Mucosa of rectum (tissue), 2 donors: ENCODE results near the gene TSPYL6.
"Not testable (repeated sequence)": the region's sequence is repeated elsewhere in the genome, so short reads cannot be mapped to it uniquely, and the experiment has no call there.

ENCODE experiments used
- H3K27ac ChIP-seq, 2 donors: one replicate each; pipeline ENCODE4 v1.7.0; 2013; ENCODE audit warnings: inconsistent platforms in 2 of 2, low read depth in 2 of 2, low read length in 2 of 2
- H3K27me3 ChIP-seq, 2 donors: one replicate each; pipeline ENCODE4 v1.7.0; 2013; ENCODE audit warnings: low read length in 2 of 2; ENCODE audit not compliant: control insufficient read depth in 2 of 2, insufficient read depth in 2 of 2
- H3K36me3 ChIP-seq, 2 donors: one replicate each; pipeline ENCODE4 v1.7.0; 2013; ENCODE audit warnings: low read length in 2 of 2; ENCODE audit not compliant: control insufficient read depth in 2 of 2, insufficient read depth in 2 of 2
- H3K4me1 ChIP-seq, 2 donors: one replicate each; pipeline ENCODE4 v1.7.0; 2013; ENCODE audit warnings: low read length in 2 of 2, mild to moderate bottlenecking in 1 of 2; ENCODE audit not compliant: control insufficient read depth in 2 of 2, insufficient read depth in 2 of 2
- H3K4me3 ChIP-seq, 2 donors: one replicate each; pipeline ENCODE4 v1.7.0; 2013; ENCODE audit warnings: low read length in 2 of 2
- H3K9ac ChIP-seq, 2 donors: one replicate each; pipeline ENCODE4 v1.7.0; 2013; ENCODE audit warnings: low read length in 2 of 2, low read depth in 1 of 2, mild to moderate bottlenecking in 1 of 2
- H3K9me3 ChIP-seq, 2 donors: one replicate each; pipeline ENCODE4 v1.7.0; 2013; ENCODE audit warnings: low read length in 2 of 2; ENCODE audit not compliant: control insufficient read depth in 2 of 2
- donor health status: healthy.
- donor health status: Normal muscosa, but diverticular disease.

TSPYL6 gene

DNA sequence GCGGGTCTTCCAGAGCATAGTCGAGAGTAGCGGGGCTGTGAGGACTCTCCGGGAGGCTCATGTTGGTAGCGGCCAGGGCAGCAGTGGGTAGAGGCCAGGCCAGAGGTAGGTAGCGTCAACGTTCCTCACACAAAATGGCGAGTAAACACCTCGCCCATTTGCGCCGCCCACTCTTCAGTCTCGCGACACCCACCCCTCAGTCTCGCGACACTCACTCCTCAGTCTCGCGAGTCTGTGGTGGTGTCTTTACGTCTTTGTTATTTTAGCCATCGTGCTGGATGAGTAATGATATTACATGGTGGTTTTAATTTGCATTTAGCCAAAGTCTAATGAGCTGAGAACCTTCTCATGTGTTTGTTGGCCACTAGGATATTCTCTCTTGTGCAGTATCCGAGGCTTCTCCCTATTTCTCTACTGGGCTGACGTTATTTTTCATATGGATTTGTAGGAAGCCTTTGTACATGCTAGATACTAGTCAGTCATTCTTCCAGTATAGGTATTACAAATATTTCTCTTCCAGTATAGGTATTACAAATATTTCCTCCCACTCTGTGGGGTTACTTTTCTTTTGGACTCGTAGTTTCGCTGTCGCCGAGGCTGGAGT is at the start of gene TSPYL6:
Gene TSPYL6, minus strand, starts transcription at position 139 of the 604 bp plus-strand sequence. Its CDS starts 78 bp downstream, at position 61.
- Histone ChIP-seq H3K9ac (no peak within 1 kb of the TSS), H3K27me3 (no peaks in the 10 kb centered on the region), H3K27ac (no peak within 1 kb of the TSS), H3K4me3 (no peak within 1 kb of the TSS), H3K4me1 (no peaks in the 10 kb centered on the region), H3K36me3 (no peaks in the 10 kb centered on the region), H3K9me3 (no peaks in the 10 kb centered on the region)

DNA sequence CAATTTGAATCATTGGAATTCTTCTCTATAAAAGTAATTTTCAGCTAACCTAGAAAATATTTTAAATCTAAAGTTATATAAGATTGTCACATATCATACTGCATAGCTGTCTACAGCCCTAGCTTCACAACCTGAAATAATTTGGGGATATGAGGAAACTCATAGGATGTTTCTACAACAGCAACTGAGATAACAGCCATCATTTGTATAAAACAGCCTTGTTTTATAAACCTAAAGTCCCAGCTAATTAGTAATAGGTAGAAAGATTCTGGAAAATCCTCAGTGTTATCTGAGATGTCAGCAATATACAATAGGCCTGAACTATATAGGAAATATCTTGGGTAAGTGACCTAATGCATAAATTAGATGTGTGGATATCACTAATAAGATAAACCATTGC is 47.6 kb upstream of the TSPYL6 start:
- no peak overlapping the region for H3K9ac ChIP-seq

DNA sequence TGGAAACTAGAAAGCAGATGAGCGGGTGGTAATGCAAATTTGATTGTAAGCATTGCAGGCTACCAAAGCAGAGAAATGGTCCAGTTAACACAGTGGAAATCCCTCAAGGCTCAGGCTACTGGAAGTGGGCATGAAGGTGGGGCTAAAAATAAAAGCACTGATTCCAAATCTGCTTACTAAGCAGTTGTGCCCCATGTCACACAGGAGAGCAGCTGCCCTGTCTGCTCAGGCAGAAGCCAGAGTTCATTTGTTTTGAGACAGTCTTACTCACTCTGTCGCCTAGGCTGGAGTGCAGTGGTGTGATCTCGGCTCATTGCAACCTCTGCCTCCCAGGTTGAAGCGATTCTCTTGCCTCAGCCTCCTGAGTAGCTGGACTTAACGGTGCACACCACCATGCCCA is 42.5 kb upstream of the TSPYL6 start:
- no peak overlapping the region for H3K27ac ChIP-seq
- no peaks in the 10 kb centered on the region for H3K4me1 ChIP-seq
- no peaks in the 10 kb centered on the region for H3K36me3 ChIP-seq
- H3K4me3 ChIP-seq: no peak overlapping the region
- H3K9ac ChIP-seq: no peak overlapping the region
- no peaks in the 10 kb centered on the region for H3K27me3 ChIP-seq
- no peaks in the 10 kb centered on the region for H3K9me3 ChIP-seq

More for the DNA sequence above, 47.6 kb upstream of the TSPYL6 start:
- Histone ChIP-seq H3K9me3 (no peaks in the 10 kb centered on the region), H3K36me3 (no peaks in the 10 kb centered on the region), H3K27ac (no peak overlapping the region), H3K4me1 (no peaks in the 10 kb centered on the region), H3K27me3 (no peaks in the 10 kb centered on the region), H3K4me3 (no peak overlapping the region)

DNA sequence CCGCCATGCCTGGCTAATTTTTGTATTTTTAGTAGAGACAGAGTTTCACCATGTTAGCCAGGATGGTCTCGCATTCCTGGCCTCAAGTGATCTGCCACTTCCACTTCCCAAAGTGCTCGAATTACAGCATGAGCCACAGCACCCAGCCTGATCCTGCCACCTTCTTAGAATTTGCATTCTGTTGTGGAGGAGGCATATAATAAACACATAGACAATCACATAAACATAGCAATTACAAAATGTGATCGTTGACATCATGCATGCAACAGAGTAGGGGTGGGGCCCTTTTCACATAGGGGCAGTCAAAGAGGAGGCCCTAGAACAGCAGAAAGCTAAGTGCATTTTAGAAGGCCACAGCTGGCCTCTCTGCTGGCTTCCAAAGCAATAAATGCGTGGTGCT is 39.9 kb upstream of the TSPYL6 start:
- Histone ChIP-seq H3K27me3 (no peaks in the 10 kb centered on the region), H3K9ac (no peak overlapping the region), H3K4me3 (no peak overlapping the region), H3K9me3 (no peaks in the 10 kb centered on the region), H3K27ac (no peak overlapping the region), H3K4me1 (no peaks in the 10 kb centered on the region), H3K36me3 (no peaks in the 10 kb centered on the region)

DNA sequence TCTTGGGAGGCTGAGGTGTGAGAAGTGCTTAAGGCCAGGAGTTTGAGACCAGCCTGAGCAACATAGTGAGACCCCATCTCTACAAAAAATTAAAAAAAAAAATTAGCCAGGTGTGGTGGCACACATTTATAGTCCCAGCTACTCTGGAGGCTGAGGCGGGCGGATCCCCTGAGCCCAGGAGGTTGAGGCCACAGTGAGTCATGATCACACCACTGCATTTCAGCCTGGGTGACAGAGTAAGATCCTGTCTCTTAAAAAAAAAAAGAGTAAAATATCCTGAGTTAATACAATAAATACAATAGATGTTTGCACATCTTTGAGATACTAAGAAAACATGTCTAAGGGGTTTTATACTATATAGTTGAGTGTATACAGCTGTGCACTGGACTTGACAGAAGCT is 38.6 kb upstream of the TSPYL6 start:
- H3K27me3 ChIP-seq, H3K27ac ChIP-seq, H3K4me1 ChIP-seq, H3K9me3 ChIP-seq, H3K4me3 ChIP-seq, H3K9ac ChIP-seq, H3K36me3 ChIP-seq: not testable (repeated sequence)

DNA sequence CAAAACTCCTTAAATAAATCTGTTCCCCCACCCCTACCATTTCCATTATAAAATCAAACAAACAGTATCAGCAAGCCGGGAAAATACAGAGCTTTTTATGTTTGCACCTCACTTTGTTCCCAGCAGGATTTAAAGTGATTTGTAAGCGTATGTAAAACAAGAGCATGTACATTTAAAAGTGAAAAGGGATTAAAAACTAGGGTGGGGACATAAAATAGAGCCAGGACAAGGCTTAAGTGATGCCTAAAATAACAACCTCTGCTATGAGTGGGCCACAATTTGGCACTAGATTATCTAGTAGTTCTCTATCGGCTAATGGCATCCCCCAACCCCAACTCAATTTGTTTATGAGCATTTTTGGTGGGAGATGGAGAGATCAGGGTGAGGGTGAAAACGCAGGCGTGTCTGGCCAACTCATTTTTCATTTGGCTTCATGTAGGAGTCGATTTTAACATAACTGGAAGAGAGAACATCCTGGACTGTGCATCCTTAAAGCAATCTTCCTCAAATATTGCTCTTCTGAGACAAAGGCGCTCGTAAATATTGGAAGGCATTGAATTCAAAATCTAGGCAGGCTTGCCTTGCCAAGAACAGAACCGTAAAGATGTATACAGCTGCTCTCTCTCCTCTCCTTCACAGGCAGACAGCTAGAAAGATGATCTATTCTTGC is 34.5 kb upstream of the TSPYL6 start:
- Histone ChIP-seq H3K27me3 (no peaks in the 10 kb centered on the region), H3K4me3 (no peak overlapping the region), H3K4me1 (no peaks in the 10 kb centered on the region), H3K9ac (no peak overlapping the region), H3K27ac (no peak overlapping the region), H3K36me3 (no peaks in the 10 kb centered on the region), H3K9me3 (no peaks in the 10 kb centered on the region)

DNA sequence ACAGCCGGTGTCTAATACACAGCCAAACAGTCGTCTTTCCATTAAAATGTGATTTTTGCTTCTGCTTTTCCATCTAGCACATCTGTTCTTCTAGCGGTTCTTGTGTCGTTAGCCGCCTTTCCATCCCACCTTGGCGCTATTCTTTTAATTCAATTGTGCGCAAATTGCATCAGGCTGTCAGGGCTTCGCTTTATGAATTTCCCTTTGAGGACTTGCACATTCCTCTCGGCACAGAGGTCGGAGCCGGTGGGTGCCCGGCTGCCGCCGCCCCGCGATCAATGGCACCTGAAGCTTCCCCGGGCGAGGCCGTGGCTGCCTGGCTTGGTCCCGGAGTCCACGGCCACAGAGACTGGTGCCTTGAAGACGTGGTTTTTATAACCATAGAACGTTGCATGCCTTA is 33.9 kb upstream of the TSPYL6 start:
- Histone ChIP-seq H3K4me3 (no peak overlapping the region), H3K27me3 (no peaks in the 10 kb centered on the region), H3K9ac (no peak overlapping the region), H3K9me3 (no peaks in the 10 kb centered on the region), H3K36me3 (no peaks in the 10 kb centered on the region), H3K27ac (no peak overlapping the region), H3K4me1 (no peaks in the 10 kb centered on the region)

DNA sequence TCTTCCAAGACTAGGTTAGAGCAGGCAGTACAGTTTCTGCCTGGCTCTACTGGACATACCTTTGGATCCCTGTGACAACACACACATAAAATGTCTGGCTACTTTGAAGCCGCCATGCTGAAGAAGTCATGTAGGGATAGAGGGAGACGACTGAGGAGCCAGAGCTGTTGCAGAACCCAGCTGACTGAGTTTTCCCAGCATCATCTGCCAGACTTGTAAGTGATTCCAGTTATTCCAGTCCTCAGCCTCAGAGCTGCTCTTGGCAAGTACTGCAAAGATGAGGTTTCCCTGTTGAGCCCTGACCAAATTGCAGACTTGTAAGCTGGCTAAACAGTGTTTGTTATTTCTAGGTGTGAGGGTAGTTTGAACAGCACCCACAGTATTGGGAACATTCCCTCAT is 31.5 kb upstream of the TSPYL6 start:
- no peaks in the 10 kb centered on the region for H3K36me3 ChIP-seq
- no peaks in the 10 kb centered on the region for H3K27me3 ChIP-seq
- H3K9me3 ChIP-seq: no peaks in the 10 kb centered on the region
- no peak overlapping the region for H3K27ac ChIP-seq
- H3K4me3 ChIP-seq: no peak overlapping the region
- H3K9ac ChIP-seq: no peak overlapping the region
- no peaks in the 10 kb centered on the region for H3K4me1 ChIP-seq

DNA sequence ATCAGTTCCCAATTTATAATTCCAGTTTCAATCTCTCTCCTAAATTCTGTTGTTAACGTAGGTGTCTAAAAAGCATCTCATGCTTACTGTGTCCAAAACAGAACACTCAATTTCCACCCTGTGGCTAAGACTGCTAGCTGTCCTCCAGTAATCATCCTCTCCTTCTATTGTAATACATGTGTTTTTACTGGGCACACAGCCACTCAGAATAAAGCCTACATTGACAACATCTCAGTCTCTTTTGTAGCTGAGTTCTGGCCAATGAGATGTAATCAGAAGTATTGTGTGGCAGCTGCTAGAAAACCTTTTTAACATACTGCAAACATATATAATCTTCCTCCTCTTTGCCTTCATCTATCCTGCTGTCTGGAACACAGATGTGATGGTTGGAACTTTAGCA is 29.4 kb upstream of the TSPYL6 start:
- Histone ChIP-seq H3K36me3 (no peaks in the 10 kb centered on the region), H3K4me1 (no peaks in the 10 kb centered on the region), H3K4me3 (no peak overlapping the region), H3K27ac (no peak overlapping the region), H3K27me3 (no peaks in the 10 kb centered on the region), H3K9me3 (no peaks in the 10 kb centered on the region), H3K9ac (no peak overlapping the region)

DNA sequence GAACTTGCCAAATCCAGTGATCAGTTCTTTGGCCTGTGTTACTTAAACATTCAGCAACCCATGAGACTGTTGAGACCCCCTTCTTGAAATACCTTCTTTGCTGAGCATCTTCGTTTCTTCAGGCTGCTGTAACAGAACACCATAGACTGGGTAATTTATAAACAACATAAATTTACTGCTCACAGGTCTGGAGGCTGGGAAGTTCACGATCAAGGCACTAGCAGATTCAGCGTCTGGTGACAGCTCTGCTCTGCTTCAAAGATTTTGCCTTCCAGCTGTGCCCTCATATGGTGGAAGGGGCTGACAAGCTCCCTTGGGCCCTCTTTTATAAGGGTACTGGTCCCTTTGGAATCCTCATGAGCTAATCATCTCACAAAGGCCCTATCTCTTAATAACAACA is 28.8 kb upstream of the TSPYL6 start:
- no peaks in the 10 kb centered on the region for H3K27me3 ChIP-seq
- H3K4me1 ChIP-seq: no peaks in the 10 kb centered on the region
- no peaks in the 10 kb centered on the region for H3K9me3 ChIP-seq
- no peak overlapping the region for H3K27ac ChIP-seq
- H3K9ac ChIP-seq: no peak overlapping the region
- H3K4me3 ChIP-seq: no peak overlapping the region
- no peaks in the 10 kb centered on the region for H3K36me3 ChIP-seq
